Mammary epithelial cell (primary cell): ENCODE measurements around the gene CDH11.

Experiments used
- CTCF ChIP-seq, 2 donors: IDR thresholded peaks in 1 of 2; conservative IDR thresholded peaks in 1 of 2; 2 replicates each; pipeline ENCODE4 v1.5.1; 2011 to 2012; ENCODE audit warnings: inconsistent platforms in 2 of 2, low read length in 2 of 2, mild to moderate bottlenecking in 2 of 2, control low read depth in 1 of 2, low read depth in 1 of 2; ENCODE audit not compliant: insufficient read depth in 1 of 2; ENCODE audit errors: extremely low read depth in 1 of 2
- EZH2 ChIP-seq: IDR thresholded peaks from 2 replicates; pipeline ENCODE4 v1.6.1; 2012; ENCODE audit warnings: low read length, inconsistent platforms, borderline replicate concordance

DNA sequence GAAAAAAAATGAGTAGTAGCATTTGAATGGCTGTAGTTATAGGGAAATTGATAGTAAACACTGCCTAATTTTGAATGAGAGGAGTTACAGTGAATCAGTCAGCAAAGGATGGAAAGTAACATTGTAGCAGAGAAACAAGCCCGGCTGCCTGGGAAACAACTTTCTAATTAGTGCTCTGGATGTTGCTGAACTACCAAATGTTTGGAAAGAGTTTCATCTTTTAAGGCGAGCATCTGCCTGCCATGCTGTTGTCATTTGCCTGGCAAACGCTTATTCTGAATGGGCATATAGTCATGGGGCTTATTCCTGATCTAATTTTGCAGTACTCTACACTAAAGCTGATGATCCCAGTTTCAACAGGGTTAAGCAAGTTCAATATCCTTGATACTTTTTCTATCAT is 138.6 kb downstream of the CDH11 start:
- TF ChIP-seq CTCF (conservative IDR thresholded peaks at IDR 0.05 in 1 of 2, IDR thresholded peaks at IDR 0.05 in 1 of 2; ENCODE audit: extremely low read depth in 1 of 2, insufficient read depth in 1 of 2, low read depth in 1 of 2, low read length in 2 of 2) (no peak), EZH2 (no peak)
